HG03066 (cell line): ENCODE results near the gene TBR1.

Experiments
- ATAC-seq: cut with Tn5 transposase; IDR thresholded peaks from one replicate; pipeline ENCODE4 v1.9.1; 2021; ENCODE audit warnings: low read depth; ENCODE audit not compliant: unreplicated experiment

TBR1 gene

GRCh38 chr2:161415987-161416707, at the start of gene TBR1:
TBR1 (plus strand) TSS chr2:161416297; CDS start chr2:161416411, 114 bp downstream.
- no peak for ATAC-seq

GRCh38 chr2:161367675-161368074, 48.4 kb upstream of the TBR1 start:
- no peak for ATAC-seq

GRCh38 chr2:161369311-161369710, 46.8 kb upstream of the TBR1 start:
- no peak for ATAC-seq

- ATAC-seq, result no peak
Measured at GRCh38 chr2:161370981-161371380, 45.1 kb upstream of the TBR1 start.

GRCh38 chr2:161371869-161372268, 44.2 kb upstream of the TBR1 start:
- ATAC-seq, result no peak

- ATAC-seq, result no peak
Measured at GRCh38 chr2:161373942-161374341, 42.2 kb upstream of the TBR1 start.

GRCh38 chr2:161374446-161374845, 41.7 kb upstream of the TBR1 start:
- ATAC-seq, result no peak

- no peak for ATAC-seq
Measured at GRCh38 chr2:161379740-161380139, 36.4 kb upstream of the TBR1 start.

- no peak for ATAC-seq
Measured at GRCh38 chr2:161381546-161381945, 34.6 kb upstream of the TBR1 start.

GRCh38 chr2:161382747-161383146, 33.4 kb upstream of the TBR1 start:
- no peak for ATAC-seq

GRCh38 chr2:161384864-161385263, 31.2 kb upstream of the TBR1 start:
- peak; percentile 67 for ATAC-seq

- ATAC-seq, result peak; percentile 65
Measured at GRCh38 chr2:161386228-161386824, 29.8 kb upstream of the TBR1 start.

- peak; percentile 28 for ATAC-seq
Measured at GRCh38 chr2:161388146-161388779, 27.8 kb upstream of the TBR1 start.

- ATAC-seq, result no peak
Measured at GRCh38 chr2:161391737-161392506, 24.2 kb upstream of the TBR1 start.

GRCh38 chr2:161400076-161400475, 16.0 kb upstream of the TBR1 start:
- ATAC-seq, result no peak

GRCh38 chr2:161402297-161402696, 13.8 kb upstream of the TBR1 start:
- no peak for ATAC-seq

GRCh38 chr2:161406316-161406715, 9.8 kb upstream of the TBR1 start:
- no peak for ATAC-seq

GRCh38 chr2:161407597-161407996, 8.5 kb upstream of the TBR1 start:
- no peak for ATAC-seq

- ATAC-seq, result no peak
Measured at GRCh38 chr2:161409308-161409907, 6.7 kb upstream of the TBR1 start.

- ATAC-seq, result no peak
Measured at GRCh38 chr2:161412346-161412745, 3.8 kb upstream of the TBR1 start.
